ENCODE data around the gene VDAC1.
"Not testable (repeated sequence)": the region's sequence is repeated elsewhere in the genome, so short reads cannot be mapped to it uniquely, and the experiment has no call there.

Gene VDAC1

GRCh38 chr5:134004626-134005416 lies at the start of gene VDAC1:
VDAC1 (minus strand) TSS chr5:134004975; CDS start chr5:133993012, 11,963 bp downstream.
- peak; percentile 90 for DNase-seq

GRCh38 chr5:134053840-134054338 lies 49.1 kb upstream of the VDAC1 start:
- no peak for DNase-seq

GRCh38 chr5:134053314-134053839 lies 48.6 kb upstream of the VDAC1 start:
- DNase-seq = no peak

- no peak for DNase-seq
Measured at GRCh38 chr5:134051305-134051704, 46.5 kb upstream of the VDAC1 start.

- DNase-seq = no peak
Measured at GRCh38 chr5:134048864-134049263, 44.1 kb upstream of the VDAC1 start.

- DNase-seq = no peak
Measured at GRCh38 chr5:134047687-134048056, 42.9 kb upstream of the VDAC1 start.

- DNase-seq = no peak
Measured at GRCh38 chr5:134046801-134047686, 42.3 kb upstream of the VDAC1 start.

- no peak for DNase-seq
Measured at GRCh38 chr5:134046330-134046729, 41.6 kb upstream of the VDAC1 start.

DNA sequence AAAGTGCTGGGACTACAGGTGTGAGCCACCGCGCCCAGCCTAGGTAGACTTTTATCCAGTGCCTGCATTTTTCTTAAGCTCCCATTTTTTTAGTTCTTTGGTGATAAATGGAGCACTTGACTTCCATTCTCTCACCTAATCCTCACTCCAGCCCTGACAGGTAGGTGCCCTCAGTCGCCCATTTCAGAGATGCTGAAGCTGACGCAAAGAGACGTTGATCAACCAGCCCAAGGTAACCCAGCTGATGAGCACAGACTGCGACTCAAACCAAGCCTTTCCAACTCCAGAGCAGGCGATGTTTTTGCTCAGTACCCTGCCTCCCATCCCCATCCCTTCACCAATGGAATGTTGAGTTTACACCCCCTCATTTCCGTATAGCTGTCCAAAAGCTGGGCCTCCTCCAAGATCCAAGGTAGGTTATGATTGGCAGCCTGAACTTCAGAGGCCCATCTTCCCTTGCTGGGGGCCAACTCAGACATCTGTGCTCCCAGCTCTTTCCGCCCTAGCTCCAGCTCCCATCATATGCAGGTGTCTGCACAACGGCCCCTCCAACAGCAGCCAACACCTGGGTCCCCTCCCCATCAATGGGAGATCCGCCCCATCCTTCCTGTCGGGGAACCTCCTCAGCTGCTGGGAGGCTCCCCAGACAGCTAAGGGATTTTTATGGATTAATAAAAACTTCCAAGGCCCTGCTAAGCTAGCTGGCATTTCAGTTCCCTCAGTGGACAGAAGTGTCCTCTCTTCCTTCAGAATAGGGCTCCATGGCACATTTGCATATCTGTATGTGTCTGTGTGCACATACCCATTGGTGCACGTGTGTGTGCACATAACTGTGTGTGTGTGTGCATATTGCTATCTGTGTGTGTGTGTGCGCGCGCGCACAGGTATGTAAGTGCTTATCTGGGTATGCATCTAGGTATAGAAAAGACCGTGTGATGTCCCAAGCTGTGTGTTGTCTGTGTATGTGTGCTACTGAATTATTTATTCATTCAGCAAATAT lies 39.3 kb upstream of the VDAC1 start:
- no peak for DNase-seq

GRCh38 chr5:134041570-134042411 lies 37.0 kb upstream of the VDAC1 start:
- DNase-seq = no peak

- no peak for DNase-seq
Measured at GRCh38 chr5:134038138-134038537, 33.4 kb upstream of the VDAC1 start.

GRCh38 chr5:134037160-134037559 lies 32.4 kb upstream of the VDAC1 start:
- DNase-seq = no peak

- no peak for DNase-seq
Measured at GRCh38 chr5:134034326-134034725, 29.6 kb upstream of the VDAC1 start.

DNA sequence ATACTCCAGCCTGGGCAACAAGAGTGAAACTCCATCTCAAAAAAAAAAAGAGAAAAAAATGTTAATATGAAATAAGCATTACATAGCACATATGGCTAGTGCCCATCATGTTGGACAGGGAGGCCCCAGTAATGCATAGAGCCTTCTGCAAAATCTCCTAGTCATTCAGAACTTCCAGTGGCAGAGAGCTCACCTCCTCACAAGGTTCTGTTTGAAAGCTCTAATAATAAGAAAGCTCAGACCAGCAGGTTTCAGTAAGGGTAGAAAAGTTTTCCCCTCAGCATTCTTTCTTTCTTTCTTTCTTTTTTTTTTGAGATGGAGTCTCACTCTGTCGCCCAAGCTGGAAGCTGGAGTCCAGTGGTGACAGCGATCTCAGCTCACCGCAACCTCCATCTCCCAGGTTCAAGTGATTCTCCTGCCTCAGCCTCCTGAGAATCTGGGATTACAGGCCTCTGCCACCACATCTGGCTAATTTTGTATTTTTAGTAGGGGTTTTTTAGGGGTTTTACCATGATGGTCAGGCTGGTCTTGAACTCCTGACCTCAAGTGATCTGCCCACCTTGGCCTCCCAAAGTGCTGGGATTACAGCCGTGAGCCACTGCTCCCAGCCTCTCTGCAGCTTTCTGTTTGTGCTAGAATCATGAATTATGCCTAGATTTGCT lies 25.7 kb upstream of the VDAC1 start:
- not testable (repeated sequence) for DNase-seq

DNA sequence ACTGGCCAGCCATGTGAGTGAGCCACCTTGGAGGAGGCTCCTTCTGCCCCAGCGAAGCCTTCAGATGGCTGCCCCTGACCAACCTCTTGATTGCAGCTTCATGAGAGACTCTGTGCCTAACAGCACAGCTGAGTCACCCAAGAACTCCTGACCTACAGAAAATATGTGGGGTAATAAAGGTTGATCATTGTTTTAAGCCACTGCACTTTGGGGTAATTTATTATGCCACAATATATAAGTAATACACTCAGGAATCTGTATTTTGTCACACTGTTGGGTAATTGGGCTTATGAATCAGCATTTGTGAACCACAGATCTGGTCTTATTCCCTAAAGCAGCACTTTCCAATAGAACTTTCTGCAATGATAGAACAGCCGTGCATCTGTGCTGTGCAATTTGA lies 24.4 kb upstream of the VDAC1 start:
- no peak for DNase-seq

DNA sequence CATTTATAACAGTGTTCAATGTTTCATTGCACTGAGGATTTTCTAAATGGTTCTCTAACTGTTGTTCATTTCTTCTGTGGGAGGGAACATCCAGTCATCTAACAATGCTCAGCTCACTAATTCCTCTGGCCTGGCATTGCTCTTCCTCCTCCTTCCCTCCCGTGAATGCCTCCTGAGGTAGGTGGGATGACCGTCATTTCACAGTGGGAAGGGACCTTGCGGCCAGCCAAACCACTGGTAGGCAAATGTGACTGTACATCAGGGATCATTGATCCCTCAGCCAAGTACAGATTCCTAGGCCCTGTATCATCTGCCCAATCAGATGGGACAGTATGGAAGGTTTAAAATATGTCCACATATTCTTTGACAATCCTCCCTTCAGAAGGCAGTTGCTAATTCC lies 23.7 kb upstream of the VDAC1 start:
- no peak for DNase-seq

- no peak for DNase-seq
Measured at GRCh38 chr5:134027288-134027615, 22.5 kb upstream of the VDAC1 start.

GRCh38 chr5:134026521-134027287 lies 21.9 kb upstream of the VDAC1 start:
- DNase-seq = no peak

GRCh38 chr5:134025786-134026185 lies 21.0 kb upstream of the VDAC1 start:
- no peak for DNase-seq

- DNase-seq = no peak
Measured at GRCh38 chr5:134024811-134025210, 20.0 kb upstream of the VDAC1 start.

Data from right forelimb (tissue), 1 donor.